ENCODE results near the gene CSK.

Gene CSK

GRCh38 chr15:74788042-74788682 is 6.3 kb downstream of the CSK start:
- DNase-seq: no peak

- DNase-seq: no peak
Measured at GRCh38 chr15:74788683-74789151, 6.8 kb downstream of the CSK start.

- DNase-seq: no peak
Measured at GRCh38 chr15:74789171-74789631, 7.3 kb downstream of the CSK start.

- DNase-seq: no peak
Measured at GRCh38 chr15:74789741-74790079, 7.8 kb downstream of the CSK start.

- DNase-seq: no peak
Measured at GRCh38 chr15:74790080-74790916, 8.4 kb downstream of the CSK start.

- DNase-seq: no peak
Measured at GRCh38 chr15:74791007-74791406, 9.1 kb downstream of the CSK start.

- DNase-seq: no peak
Measured at GRCh38 chr15:74791667-74792066, 9.8 kb downstream of the CSK start.

GRCh38 chr15:74792227-74793016 is 10.5 kb downstream of the CSK start:
- no peak for DNase-seq

GRCh38 chr15:74793135-74794028 is 11.5 kb downstream of the CSK start:
- DNase-seq: no peak

- DNase-seq: no peak
Measured at GRCh38 chr15:74794248-74794969, 12.5 kb downstream of the CSK start.

GRCh38 chr15:74794970-74795349 is 13.1 kb downstream of the CSK start:
- DNase-seq: no peak

GRCh38 chr15:74795966-74796625 is 14.2 kb downstream of the CSK start:
- no peak for DNase-seq

- DNase-seq: no peak
Measured at GRCh38 chr15:74798388-74799254, 16.7 kb downstream of the CSK start.

- DNase-seq: no peak
Measured at GRCh38 chr15:74799255-74799855, 17.5 kb downstream of the CSK start.

GRCh38 chr15:74799856-74800558 is 18.1 kb downstream of the CSK start:
- no peak for DNase-seq

GRCh38 chr15:74800559-74801094 is 18.7 kb downstream of the CSK start:
- DNase-seq: no peak

GRCh38 chr15:74801311-74801997 is 19.6 kb downstream of the CSK start:
- no peak for DNase-seq

GRCh38 chr15:74802290-74802689 is 20.4 kb downstream of the CSK start:
- DNase-seq: no peak
